Measurements from ENCODE around the gene EIF2S2. TPM values are rescaled to one million over a fixed set of nuclear protein-coding genes. Genes with fewer than 3 reads are reported as not detected.

The EIF2S2 gene
- total and polyA plus RNA-seq, 2 experiments from 2014 or later: 124 to 194 TPM

DNA sequence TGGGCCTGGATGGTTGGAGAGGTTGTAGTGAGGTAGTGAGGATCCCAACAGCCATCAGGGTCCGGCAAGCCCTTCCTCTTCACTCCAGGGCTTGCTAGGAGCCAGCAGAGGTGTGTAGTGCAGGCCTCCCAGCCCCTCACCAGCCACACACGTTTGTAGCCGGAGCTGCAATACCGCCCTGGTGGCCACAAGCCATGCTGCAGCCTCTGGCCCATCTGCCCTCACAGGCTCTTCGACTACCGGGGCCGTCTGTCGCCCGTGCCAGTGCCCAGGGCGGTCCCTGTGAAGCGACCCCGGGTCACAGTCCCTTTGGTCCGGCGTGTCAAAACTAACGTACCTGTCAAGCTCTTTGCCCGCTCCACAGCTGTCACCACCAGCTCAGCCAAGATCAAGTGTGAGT, 36.4 kb downstream of the EIF2S2 start:
- Mint-ChIP-seq H3K4me3 (no peak overlapping the region), H3K27me3 (ENCODE audit: insufficient read depth, low read depth, poor library complexity) (peaks cover 4% of the 10 kb centered on the region), H3K9me3 (no peaks in the 10 kb centered on the region; the same call in 2 of the 3 replicates), H3K36me3 (ENCODE audit: low read depth) (peaks cover 32% of the 10 kb centered on the region), H3K4me1 (no peaks in the 10 kb centered on the region; the same call in 2 of the 3 replicates), H3K27ac (no peak overlapping the region)
- no peaks in the 10 kb centered on the region for H3F3A ChIP-seq (replicated peaks; ENCODE audit: low read depth)
- no peak overlapping the region for H3K4me2 ChIP-seq
- H3K4me1 ChIP-seq (ENCODE audit: insufficient read depth): no peaks in the 10 kb centered on the region
- no peaks in the 10 kb centered on the region for H3K27me3 ChIP-seq (ENCODE audit: insufficient read depth)
- H3K27ac ChIP-seq (ENCODE audit: low read depth): no peak overlapping the region
- H3K36me3 ChIP-seq (ENCODE audit: insufficient read depth): peaks cover 8% of the 10 kb centered on the region; the same call in 1 of the 2 replicates
- peaks cover 17% of the 10 kb centered on the region for H3K79me2 ChIP-seq (replicated peaks; ENCODE audit: insufficient read depth)
- no peaks in the 10 kb centered on the region for H3K9me2 ChIP-seq (ENCODE audit: insufficient read depth)
- no peak overlapping the region for H3K4me3 ChIP-seq
- TF ChIP-seq EZH2 (IDR thresholded peaks at IDR 0.05; ENCODE audit: low read depth, unreplicated experiment) (no peak), ZNF331 (CRISPR knock-in tag; IDR thresholded peaks at IDR 0.05; ENCODE audit: low read depth) (no peak), STAT1 (IDR thresholded peaks at IDR 0.05; ENCODE audit: unreplicated experiment) (no peak), ZNF114 (CRISPR knock-in tag; IDR thresholded peaks at IDR 0.05) (no peak)
- TF ChIP-seq, protein P1, sequence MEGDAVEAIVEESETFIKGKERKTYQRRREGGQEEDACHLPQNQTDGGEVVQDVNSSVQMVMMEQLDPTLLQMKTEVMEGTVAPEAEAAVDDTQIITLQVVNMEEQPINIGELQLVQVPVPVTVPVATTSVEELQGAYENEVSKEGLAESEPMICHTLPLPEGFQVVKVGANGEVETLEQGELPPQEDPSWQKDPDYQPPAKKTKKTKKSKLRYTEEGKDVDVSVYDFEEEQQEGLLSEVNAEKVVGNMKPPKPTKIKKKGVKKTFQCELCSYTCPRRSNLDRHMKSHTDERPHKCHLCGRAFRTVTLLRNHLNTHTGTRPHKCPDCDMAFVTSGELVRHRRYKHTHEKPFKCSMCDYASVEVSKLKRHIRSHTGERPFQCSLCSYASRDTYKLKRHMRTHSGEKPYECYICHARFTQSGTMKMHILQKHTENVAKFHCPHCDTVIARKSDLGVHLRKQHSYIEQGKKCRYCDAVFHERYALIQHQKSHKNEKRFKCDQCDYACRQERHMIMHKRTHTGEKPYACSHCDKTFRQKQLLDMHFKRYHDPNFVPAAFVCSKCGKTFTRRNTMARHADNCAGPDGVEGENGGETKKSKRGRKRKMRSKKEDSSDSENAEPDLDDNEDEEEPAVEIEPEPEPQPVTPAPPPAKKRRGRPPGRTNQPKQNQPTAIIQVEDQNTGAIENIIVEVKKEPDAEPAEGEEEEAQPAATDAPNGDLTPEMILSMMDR (conservative IDR thresholded peaks at IDR 0.05; ENCODE audit: low read depth in 2 of 2): peak; percentile 36; a peak in 2 of 4 replicates
- DNase-seq (ENCODE audit: low spot score): peak; percentile 60
- H2AFZ ChIP-seq: no peak overlapping the region
- peaks cover 28% of the 10 kb centered on the region for H4K20me1 ChIP-seq (replicated peaks; ENCODE audit: insufficient read depth)
- ATAC-seq: peak; percentile 93

DNA sequence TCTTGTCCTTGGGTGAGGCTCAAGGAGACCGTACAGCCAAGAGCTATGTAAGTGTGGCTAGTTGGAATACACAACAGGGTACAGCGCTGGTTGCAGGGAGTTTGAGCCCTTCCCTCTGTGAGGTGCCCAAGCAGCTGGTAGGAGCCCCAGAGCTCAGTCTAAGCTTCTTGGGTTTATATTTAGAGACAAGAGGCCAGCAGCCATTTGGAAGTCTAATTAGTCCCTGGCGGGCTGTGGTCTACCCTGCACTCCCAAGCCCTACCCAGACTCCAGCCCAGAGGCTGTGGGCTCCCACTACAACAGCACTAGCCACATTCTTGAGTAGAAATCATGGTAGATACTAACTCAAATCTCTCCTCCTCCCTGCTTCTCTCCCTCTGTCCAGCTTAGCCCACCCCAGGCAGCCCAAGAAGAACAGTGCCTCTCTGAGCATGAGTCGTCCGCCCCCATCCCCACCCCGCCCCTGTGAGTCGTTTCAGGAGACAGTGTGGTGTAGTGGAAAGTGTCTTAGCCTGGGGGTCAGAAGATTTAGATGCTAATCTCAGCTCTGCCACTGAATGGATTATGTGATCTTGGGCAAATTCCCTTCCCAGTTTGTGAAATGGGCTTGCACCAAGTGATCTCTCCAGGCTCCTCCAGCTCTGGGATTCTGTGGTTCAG, 37.8 kb downstream of the EIF2S2 start:
- Histone ChIP-seq H3K27me3 (ENCODE audit: insufficient read depth) (no peaks in the 10 kb centered on the region), H4K20me1 (replicated peaks; ENCODE audit: insufficient read depth) (peaks cover 33% of the 10 kb centered on the region), H3K4me2 (no peak overlapping the region), H3K36me3 (ENCODE audit: insufficient read depth) (peaks cover 8% of the 10 kb centered on the region; the same call in 1 of the 2 replicates), H2AFZ (no peak overlapping the region), H3K4me3 (no peak overlapping the region), H3K9me2 (ENCODE audit: insufficient read depth) (no peaks in the 10 kb centered on the region), H3K27ac (ENCODE audit: low read depth) (no peak overlapping the region), H3K79me2 (replicated peaks; ENCODE audit: insufficient read depth) (peaks cover 22% of the 10 kb centered on the region), H3F3A (replicated peaks; ENCODE audit: low read depth) (no peaks in the 10 kb centered on the region), H3K4me1 (ENCODE audit: insufficient read depth) (no peaks in the 10 kb centered on the region)
- H3K36me3 Mint-ChIP-seq (ENCODE audit: low read depth): peaks cover 33% of the 10 kb centered on the region
- peaks cover 4% of the 10 kb centered on the region for H3K27me3 Mint-ChIP-seq (ENCODE audit: insufficient read depth, low read depth, poor library complexity)
- H3K27ac Mint-ChIP-seq: no peak overlapping the region
- no peak overlapping the region for H3K4me3 Mint-ChIP-seq
- no peak for DNase-seq (ENCODE audit: low spot score)
- peaks cover 5% of the 10 kb centered on the region; the same call in 2 of the 3 replicates for H3K4me1 Mint-ChIP-seq
- ATAC-seq: no peak
- no peaks in the 10 kb centered on the region; the same call in 2 of the 3 replicates for H3K9me3 Mint-ChIP-seq
- TF ChIP-seq, protein P2, sequence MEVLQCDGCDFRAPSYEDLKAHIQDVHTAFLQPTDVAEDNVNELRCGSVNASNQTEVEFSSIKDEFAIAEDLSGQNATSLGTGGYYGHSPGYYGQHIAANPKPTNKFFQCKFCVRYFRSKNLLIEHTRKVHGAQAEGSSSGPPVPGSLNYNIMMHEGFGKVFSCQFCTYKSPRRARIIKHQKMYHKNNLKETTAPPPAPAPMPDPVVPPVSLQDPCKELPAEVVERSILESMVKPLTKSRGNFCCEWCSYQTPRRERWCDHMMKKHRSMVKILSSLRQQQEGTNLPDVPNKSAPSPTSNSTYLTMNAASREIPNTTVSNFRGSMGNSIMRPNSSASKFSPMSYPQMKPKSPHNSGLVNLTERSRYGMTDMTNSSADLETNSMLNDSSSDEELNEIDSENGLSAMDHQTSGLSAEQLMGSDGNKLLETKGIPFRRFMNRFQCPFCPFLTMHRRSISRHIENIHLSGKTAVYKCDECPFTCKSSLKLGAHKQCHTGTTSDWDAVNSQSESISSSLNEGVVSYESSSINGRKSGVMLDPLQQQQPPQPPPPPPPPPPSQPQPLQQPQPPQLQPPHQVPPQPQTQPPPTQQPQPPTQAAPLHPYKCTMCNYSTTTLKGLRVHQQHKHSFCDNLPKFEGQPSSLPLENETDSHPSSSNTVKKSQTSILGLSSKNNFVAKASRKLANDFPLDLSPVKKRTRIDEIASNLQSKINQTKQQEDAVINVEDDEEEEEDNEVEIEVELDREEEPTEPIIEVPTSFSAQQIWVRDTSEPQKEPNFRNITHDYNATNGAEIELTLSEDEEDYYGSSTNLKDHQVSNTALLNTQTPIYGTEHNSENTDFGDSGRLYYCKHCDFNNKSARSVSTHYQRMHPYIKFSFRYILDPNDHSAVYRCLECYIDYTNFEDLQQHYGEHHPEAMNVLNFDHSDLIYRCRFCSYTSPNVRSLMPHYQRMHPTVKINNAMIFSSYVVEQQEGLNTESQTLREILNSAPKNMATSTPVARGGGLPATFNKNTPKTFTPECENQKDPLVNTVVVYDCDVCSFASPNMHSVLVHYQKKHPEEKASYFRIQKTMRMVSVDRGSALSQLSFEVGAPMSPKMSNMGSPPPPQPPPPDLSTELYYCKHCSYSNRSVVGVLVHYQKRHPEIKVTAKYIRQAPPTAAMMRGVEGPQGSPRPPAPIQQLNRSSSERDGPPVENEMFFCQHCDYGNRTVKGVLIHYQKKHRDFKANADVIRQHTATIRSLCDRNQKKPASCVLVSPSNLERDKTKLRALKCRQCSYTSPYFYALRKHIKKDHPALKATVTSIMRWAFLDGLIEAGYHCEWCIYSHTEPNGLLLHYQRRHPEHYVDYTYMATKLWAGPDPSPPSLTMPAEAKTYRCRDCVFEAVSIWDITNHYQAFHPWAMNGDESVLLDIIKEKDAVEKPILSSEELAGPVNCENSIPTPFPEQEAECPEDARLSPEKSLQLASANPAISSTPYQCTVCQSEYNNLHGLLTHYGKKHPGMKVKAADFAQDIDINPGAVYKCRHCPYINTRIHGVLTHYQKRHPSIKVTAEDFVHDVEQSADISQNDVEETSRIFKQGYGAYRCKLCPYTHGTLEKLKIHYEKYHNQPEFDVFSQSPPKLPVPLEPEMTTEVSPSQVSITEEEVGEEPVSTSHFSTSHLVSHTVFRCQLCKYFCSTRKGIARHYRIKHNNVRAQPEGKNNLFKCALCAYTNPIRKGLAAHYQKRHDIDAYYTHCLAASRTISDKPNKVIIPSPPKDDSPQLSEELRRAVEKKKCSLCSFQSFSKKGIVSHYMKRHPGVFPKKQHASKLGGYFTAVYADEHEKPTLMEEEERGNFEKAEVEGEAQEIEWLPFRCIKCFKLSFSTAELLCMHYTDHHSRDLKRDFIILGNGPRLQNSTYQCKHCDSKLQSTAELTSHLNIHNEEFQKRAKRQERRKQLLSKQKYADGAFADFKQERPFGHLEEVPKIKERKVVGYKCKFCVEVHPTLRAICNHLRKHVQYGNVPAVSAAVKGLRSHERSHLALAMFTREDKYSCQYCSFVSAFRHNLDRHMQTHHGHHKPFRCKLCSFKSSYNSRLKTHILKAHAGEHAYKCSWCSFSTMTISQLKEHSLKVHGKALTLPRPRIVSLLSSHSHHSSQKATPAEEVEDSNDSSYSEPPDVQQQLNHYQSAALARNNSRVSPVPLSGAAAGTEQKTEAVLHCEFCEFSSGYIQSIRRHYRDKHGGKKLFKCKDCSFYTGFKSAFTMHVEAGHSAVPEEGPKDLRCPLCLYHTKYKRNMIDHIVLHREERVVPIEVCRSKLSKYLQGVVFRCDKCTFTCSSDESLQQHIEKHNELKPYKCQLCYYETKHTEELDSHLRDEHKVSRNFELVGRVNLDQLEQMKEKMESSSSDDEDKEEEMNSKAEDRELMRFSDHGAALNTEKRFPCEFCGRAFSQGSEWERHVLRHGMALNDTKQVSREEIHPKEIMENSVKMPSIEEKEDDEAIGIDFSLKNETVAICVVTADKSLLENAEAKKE (CRISPR knock-in tag; IDR thresholded peaks at IDR 0.05): no peak
- TF ChIP-seq ZNF331 (CRISPR knock-in tag; IDR thresholded peaks at IDR 0.05; ENCODE audit: low read depth) (no peak), EZH2 (IDR thresholded peaks at IDR 0.05; ENCODE audit: low read depth, unreplicated experiment) (no peak), NANOG (IDR thresholded peaks at IDR 0.05; ENCODE audit: borderline replicate concordance) (no peak), EZH2phosphoT487 (IDR thresholded peaks at IDR 0.05; ENCODE audit: unreplicated experiment) (no peak)
- TF ChIP-seq, protein P3, sequence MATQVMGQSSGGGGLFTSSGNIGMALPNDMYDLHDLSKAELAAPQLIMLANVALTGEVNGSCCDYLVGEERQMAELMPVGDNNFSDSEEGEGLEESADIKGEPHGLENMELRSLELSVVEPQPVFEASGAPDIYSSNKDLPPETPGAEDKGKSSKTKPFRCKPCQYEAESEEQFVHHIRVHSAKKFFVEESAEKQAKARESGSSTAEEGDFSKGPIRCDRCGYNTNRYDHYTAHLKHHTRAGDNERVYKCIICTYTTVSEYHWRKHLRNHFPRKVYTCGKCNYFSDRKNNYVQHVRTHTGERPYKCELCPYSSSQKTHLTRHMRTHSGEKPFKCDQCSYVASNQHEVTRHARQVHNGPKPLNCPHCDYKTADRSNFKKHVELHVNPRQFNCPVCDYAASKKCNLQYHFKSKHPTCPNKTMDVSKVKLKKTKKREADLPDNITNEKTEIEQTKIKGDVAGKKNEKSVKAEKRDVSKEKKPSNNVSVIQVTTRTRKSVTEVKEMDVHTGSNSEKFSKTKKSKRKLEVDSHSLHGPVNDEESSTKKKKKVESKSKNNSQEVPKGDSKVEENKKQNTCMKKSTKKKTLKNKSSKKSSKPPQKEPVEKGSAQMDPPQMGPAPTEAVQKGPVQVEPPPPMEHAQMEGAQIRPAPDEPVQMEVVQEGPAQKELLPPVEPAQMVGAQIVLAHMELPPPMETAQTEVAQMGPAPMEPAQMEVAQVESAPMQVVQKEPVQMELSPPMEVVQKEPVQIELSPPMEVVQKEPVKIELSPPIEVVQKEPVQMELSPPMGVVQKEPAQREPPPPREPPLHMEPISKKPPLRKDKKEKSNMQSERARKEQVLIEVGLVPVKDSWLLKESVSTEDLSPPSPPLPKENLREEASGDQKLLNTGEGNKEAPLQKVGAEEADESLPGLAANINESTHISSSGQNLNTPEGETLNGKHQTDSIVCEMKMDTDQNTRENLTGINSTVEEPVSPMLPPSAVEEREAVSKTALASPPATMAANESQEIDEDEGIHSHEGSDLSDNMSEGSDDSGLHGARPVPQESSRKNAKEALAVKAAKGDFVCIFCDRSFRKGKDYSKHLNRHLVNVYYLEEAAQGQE (IDR thresholded peaks at IDR 0.05; ENCODE audit: unreplicated experiment): no peak
